HG03039 (cell line): ENCODE results near the gene LARP6.
"Not testable (repeated sequence)": the region's sequence is repeated elsewhere in the genome, so short reads cannot be mapped to it uniquely, and the experiment has no call there.

Source experiments
- ATAC-seq: cut with Tn5 transposase; IDR thresholded peaks from one replicate; pipeline ENCODE4 v1.9.1; 2021; ENCODE audit warnings: mild to moderate bottlenecking, moderate library complexity; ENCODE audit not compliant: unreplicated experiment

The LARP6 gene

GRCh38 chr15:70853973-70854665 is at the start of gene LARP6:
LARP6 (minus strand) TSS chr15:70854157; CDS start chr15:70854088, 69 bp downstream.
- ATAC-seq, result no peak

- ATAC-seq, result no peak
Measured at GRCh38 chr15:70902107-70902506, 48.1 kb upstream of the LARP6 start.

GRCh38 chr15:70892912-70893560 is 39.1 kb upstream of the LARP6 start:
- peak; percentile 9 for ATAC-seq

GRCh38 chr15:70892002-70892911 is 38.3 kb upstream of the LARP6 start, which contains the start of the genes LRRC49 and THAP10:
LRRC49 (plus strand) TSS chr15:70892826; CDS start chr15:70892895, 69 bp downstream.
THAP10 (minus strand) TSS chr15:70892433; CDS start chr15:70892272, 161 bp downstream.
- peak; percentile 77 for ATAC-seq

- no peak for ATAC-seq
Measured at GRCh38 chr15:70882361-70882760, 28.4 kb upstream of the LARP6 start.

GRCh38 chr15:70880781-70881180 is 26.8 kb upstream of the LARP6 start:
- ATAC-seq, result no peak

GRCh38 chr15:70879401-70879800 is 25.4 kb upstream of the LARP6 start:
- no peak for ATAC-seq

- ATAC-seq, result no peak
Measured at GRCh38 chr15:70876683-70877082, 22.7 kb upstream of the LARP6 start.

GRCh38 chr15:70876011-70876410 is 22.1 kb upstream of the LARP6 start:
- no peak for ATAC-seq

GRCh38 chr15:70875001-70875782 is 21.2 kb upstream of the LARP6 start:
- ATAC-seq, result no peak

- ATAC-seq, result no peak
Measured at GRCh38 chr15:70873232-70874054, 19.5 kb upstream of the LARP6 start.

GRCh38 chr15:70871490-70871889 is 17.5 kb upstream of the LARP6 start:
- ATAC-seq, result not testable (repeated sequence)

- no peak for ATAC-seq
Measured at GRCh38 chr15:70870051-70870450, 16.1 kb upstream of the LARP6 start.

GRCh38 chr15:70869346-70869745 is 15.4 kb upstream of the LARP6 start:
- no peak for ATAC-seq

- ATAC-seq, result no peak
Measured at GRCh38 chr15:70867911-70868467, 14.0 kb upstream of the LARP6 start.

GRCh38 chr15:70866982-70867641 is 13.2 kb upstream of the LARP6 start:
- ATAC-seq, result no peak

- no peak for ATAC-seq
Measured at GRCh38 chr15:70863450-70864218, 9.7 kb upstream of the LARP6 start.

- no peak for ATAC-seq
Measured at GRCh38 chr15:70859998-70860397, 6.0 kb upstream of the LARP6 start.
